GM19240 (cell line): Measurements from ENCODE around the gene RNPEPL1.
"Not testable (repeated sequence)": the region's sequence is repeated elsewhere in the genome, so short reads cannot be mapped to it uniquely, and the experiment has no call there.

Experiments
- DNase-seq: peaks from one replicate; pipeline ENCODE4 v3.0.0; 2011; ENCODE audit warnings: low spot score; ENCODE audit not compliant: insufficient read length

RNPEPL1 gene

DNA sequence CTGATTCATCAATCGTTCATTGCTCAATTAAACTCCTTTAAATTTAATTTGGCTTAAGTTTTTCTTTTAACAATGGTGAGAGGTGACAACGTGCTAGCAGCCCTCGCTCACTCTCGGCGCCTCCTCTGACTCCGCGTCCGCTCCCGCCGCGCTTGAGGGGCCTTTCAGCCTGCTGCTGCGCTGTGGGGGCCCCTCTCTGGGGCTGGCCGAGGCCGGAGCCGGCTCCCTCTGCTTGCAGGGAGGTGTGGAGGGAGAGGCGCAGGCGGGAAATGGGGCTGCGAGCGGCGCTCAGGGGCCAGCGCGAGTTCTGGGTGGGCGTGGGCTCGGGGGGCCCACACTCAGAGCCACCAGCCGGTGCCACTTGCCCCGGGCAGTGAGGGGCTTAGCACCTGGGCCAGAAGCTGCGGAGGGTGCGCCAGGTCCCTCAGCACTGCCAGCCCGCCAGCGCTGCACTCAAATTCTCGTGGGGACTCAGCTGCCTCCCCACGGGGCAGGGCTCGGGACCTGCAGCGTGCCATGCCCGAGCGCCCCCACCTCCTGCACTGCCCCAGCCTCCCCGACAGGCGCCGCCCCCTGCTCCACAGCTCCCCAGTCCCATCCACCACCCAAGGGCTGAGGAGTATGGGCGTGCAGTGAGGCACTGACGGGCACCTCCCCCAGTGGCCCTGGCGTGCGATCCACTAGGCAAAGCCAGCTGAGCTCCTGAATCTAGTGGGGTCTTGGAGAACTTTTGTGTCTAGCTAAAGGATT is 30.1 kb upstream of the RNPEPL1 start:
- DNase-seq: no peak

GRCh38 chr2:240539101-240539500 is 29.2 kb upstream of the RNPEPL1 start:
- not testable (repeated sequence) for DNase-seq

DNA sequence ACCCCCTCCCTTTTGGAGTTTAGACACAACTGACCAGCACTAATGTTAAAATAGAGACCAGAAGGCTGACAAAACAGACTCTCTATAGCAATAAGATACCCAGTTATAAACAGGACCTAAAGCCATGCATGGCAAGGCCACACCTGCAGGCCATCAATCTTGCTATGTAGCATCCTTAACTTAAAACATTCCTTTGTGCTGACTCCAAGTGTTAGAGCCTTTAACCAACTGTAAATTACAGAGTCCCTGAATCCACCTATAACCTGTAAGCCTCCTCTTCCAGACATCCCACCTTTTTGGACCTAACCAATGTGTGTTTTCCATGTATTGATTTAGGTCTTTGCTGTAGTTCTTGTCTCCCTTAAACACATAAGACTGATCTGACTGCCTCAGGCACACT is 28.4 kb upstream of the RNPEPL1 start:
- DNase-seq: no peak

GRCh38 chr2:240551288-240551687 is 17.0 kb upstream of the RNPEPL1 start:
- DNase-seq: no peak

DNA sequence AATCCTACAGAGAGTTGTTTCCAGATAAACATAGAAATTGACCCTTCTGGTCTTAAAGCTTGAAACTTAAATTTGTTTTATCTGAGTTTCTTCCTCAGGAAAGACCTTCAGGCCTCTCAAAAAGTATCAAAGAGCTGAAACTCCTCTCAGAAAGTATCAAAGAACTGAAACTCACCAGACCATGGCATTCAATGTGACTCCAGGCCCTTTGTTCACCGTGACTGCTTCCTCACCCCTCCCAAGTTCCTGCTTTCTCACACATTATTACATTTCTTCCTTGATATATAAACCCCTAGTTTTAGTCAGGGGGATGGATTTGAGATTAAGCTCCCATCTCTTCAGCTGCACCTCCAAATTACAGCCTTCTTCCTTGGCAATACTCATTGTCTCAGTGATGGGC is 16.5 kb upstream of the RNPEPL1 start:
- no peak for DNase-seq

DNA sequence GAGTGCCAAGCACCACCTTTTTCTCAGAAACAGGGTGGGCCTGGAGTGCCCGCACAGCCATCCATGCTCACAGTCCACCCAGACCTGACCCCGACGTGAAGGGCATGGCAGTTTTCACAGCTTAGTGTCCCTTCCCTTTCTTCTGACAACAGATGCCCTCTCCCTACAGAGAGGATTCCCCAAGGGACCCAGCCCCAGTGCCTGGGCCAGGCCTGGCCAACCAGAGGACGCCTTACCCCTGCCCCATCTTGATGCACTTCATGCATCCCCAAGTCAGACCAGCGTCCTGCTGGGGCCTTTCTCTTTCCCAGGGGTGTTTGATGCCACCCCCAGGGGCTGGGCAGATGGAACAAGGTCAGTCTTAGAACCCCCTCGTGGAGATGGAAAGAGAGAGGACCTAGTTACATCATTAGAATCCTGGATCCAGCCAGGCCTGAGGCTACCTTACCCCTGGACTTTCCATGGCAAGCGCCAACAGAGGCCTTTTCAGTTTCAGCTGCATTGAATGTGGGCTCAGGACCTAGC is 14.3 kb upstream of the RNPEPL1 start:
- DNase-seq: no peak

- DNase-seq: no peak
Observed at GRCh38 chr2:240554767-240555493, 13.4 kb upstream of the RNPEPL1 start.

DNA sequence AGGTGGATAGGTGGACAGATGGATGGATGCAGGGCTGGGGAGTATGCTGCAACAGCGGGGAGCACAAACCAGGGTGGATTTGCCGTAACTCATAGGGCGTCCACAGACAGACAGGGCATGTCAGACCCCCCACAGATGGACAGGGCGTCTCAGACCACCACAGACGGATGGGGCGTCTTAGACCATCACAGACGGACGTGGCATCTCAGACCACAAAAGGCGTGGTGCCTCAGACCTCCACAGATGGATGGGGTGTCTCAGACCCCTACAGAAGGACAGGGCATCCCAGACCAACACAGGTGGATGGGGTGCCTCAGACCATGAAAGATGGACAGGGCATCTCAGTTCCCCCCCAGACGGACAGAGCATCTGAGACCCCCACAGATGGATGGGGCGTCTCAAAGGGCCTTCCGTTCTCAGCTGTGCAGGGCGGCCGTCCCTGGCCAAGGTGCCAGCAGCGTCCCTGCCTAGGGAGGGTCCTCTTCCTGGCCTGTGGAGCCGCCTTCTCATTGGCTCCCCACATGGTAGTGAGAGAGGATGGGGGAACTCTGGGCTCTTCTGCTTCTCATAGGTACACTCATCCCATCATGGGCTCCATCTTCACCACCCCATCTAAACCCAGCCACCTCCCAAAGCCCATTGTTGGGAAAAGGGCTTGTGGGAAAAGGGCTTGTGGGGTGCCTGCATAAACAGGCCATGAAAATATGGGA is 12.6 kb upstream of the RNPEPL1 start:
- no peak for DNase-seq

GRCh38 chr2:240556553-240557100 is 11.7 kb upstream of the RNPEPL1 start:
- no peak for DNase-seq

GRCh38 chr2:240557101-240557751 is 11.1 kb upstream of the RNPEPL1 start:
- no peak for DNase-seq

DNA sequence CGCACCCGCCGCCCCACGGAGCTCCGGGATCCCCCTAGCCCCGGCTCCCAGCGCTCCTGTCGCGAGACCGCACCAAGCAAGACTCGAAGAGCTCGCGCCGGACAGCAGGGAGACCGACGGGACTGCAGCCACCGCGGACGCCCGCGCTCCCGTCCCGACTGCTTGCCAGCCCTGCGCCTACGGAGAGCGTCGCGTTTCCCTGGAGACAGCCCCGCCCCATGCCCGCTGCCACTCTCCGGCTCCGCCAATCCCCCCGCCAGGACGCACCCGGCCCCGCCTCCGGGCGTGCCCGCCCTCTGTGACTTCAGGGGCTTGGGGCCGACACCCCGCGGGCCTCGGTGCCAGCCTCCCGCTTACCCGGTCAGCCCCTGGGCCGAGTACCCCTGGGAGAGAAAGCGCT is 10.5 kb upstream of the RNPEPL1 start, which contains the start of gene ANKMY1:
ANKMY1 (minus strand) TSS at position 181 of the 400 bp plus-strand sequence. CDS start 653 bp downstream, outside the sequence.
- DNase-seq: no peak

DNA sequence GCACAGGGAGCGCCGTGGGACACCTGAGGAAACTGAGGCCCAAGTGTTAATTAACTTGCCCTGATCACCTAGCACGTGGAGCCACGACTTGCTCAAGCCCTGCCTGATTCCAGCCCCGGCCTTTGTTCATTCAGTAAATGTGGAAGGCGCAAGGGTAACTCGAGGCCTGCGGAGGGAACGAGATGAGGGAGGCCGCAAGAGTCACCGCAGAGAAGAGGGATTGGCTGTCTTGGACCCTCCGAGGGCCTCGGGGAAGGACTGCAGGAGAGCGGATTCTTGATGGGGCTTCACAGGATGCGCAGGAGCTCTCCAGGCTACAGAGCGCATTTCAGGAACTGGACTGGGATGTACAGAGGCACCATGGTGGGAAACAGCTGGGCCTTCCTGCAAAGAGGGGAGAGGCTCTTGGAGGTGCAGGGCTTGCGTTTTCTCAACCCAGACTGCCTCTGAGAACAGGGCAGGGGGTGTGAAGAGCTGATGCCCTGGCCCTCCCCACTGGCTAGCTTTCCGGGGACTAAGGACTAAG is 10.0 kb upstream of the RNPEPL1 start:
- no peak for DNase-seq

- DNase-seq: no peak
Observed at GRCh38 chr2:240559286-240559685, 9.0 kb upstream of the RNPEPL1 start.

DNA sequence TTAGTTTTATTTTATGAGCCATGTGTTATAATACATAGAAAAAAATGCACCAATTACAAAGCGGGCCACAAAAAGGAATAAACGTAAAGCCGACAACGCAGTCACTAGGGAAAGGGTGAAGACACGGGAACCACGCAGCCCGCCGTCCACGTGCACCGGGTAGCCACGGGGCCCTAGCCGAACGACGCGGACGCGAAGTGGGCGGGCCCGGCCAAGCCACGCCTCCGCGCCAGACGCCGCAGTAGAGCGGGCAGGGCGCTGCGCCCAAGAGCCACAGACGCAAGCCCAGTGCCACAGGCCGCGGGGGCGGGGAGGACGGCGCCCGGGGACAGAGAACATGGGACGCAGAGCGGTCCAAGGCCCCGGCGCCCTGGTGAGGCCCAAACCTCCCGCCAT is 8.2 kb upstream of the RNPEPL1 start, which contains the start of gene DUSP28:
DUSP28 (plus strand) TSS at position 274 of the 396 bp plus-strand sequence. CDS start 328 bp downstream, outside the sequence.
- DNase-seq: peak; percentile 97

- no peak for DNase-seq
Observed at GRCh38 chr2:240560480-240561324, 7.6 kb upstream of the RNPEPL1 start.

DNA sequence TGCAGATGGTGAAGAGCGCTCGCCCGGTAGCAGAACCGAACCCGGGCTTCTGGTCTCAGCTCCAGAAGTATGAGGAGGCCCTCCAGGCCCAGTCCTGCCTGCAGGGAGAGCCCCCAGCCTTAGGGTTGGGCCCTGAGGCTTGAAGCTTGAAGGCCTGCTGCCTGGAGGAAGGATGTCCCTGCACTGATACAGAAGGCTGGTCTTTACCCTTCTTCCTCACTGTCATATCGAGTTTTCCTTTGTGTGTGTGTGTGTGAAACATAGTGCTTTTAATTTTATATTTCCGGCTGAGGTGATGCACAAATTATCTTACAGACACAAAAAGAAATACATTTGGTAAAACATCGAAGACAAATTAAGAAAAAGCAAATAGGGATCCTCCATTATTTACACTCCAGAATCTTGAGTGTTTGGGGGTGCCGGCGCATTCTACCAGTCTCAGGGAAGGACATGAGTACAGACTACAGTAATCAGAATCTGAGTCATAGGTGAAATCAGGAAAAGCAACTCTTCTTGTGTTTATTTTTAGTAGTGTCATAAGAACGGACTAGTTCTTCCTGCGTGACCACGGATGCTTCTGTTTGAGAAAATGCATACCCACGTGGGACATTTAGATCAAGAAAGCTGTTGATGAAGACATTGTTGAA is 6.8 kb upstream of the RNPEPL1 start:
- no peak for DNase-seq

DNA sequence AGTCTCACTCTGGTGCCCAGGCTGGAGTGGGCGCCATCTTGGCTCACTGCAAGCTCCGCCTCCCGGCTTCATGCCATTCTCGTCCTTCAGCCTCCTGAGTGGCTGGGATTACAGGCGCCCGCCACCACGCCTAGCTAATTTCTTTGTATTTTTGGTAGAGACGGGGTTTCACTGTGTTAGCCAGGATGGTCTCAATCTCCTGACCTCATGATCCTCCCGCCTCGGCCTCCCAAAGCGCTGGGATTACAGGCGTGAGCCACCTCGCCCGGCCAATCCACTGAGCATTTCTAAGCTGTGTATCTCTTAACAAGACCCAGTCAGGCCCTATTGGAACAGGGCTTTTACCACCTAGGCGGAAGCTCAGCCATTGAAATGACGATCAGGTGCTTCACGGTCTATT is 5.1 kb upstream of the RNPEPL1 start:
- DNase-seq: not testable (repeated sequence)

GRCh38 chr2:240563951-240564560 is 4.2 kb upstream of the RNPEPL1 start:
- no peak for DNase-seq
